Measurements from ENCODE around the gene RNF34.

RNF34 gene

GRCh38 chr12:121439715-121440114 is 39.8 kb downstream of the RNF34 start:
- no peak for DNase-seq (ENCODE audit: low spot score)

GRCh38 chr12:121440768-121441167 is 40.9 kb downstream of the RNF34 start:
- no peak for DNase-seq (ENCODE audit: low spot score)

GRCh38 chr12:121441555-121441954 is 41.6 kb downstream of the RNF34 start:
- DNase-seq (ENCODE audit: low spot score), result no peak

- no peak for DNase-seq (ENCODE audit: low spot score)
Observed at GRCh38 chr12:121442028-121442948, 42.4 kb downstream of the RNF34 start.

- DNase-seq (ENCODE audit: low spot score), result peak; percentile 64
Observed at GRCh38 chr12:121443193-121443870, 43.4 kb downstream of the RNF34 start.

DNA sequence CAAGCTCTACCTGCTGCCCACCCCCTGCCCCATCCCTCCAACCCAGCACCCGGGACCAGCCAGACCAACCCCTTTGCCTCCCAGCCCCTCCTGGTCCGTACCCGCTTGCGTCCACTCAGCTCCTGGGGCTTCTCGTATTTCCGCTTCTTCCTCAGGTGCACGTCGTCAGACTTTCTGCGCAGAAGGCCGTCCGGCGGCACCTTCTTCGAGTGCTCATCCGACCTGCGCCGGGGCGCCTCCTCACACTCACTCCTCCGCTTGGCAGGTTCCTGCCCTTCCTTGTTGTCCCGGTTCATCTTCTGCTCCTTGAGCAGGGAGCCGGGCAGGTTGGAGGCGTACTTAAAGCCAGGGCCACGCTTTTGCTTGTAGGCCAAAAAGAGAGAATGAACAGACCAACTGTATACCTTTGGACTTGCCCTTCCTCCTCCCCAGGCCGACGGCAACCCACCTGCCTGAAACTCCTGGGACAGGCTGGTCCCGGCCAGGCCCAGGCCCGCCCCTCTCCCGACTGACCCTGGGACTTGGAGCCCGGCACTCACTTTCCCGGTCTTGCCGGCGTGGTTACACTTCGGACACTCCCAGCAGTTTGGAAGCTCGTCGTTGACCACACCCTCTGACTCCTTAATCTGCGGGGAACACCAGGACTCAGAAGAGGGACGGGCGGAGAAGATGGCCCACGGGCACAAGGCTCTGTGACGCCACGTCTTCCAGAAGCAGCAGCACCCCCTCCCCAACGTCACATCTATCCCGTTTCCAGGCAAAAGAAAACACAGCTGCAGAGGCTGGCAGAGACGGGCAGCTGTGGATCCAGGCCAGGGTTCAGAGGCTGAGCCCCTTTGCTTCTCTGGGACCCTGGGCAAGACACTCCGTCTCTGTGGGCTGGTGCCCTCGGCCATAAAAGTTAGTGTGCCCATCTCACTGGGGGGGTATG is 44.3 kb downstream of the RNF34 start:
- no peak for DNase-seq (ENCODE audit: low spot score)

DNA sequence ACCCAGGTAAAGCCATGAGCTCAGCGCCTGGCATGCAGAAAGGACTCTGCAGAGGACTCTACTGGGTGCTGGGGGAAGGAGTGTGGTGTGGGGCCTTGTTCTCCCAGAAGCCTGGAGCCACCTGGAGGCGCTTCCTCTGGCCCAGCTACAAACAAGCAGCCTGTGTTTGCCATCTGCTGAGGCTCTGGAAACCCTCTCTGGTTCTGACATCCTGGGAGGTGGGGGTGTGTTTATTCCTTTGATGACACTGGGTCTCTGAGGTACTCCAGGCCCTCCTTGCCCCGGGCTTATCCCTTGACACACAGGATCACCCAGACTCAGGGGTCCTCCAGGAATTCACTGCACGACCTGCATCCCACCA is 44.9 kb downstream of the RNF34 start:
- no peak for DNase-seq (ENCODE audit: low spot score)

GRCh38 chr12:121446750-121447149 is 46.8 kb downstream of the RNF34 start:
- DNase-seq (ENCODE audit: low spot score), result no peak

GRCh38 chr12:121448771-121449315 is 48.9 kb downstream of the RNF34 start:
- DNase-seq (ENCODE audit: low spot score), result no peak

DNA sequence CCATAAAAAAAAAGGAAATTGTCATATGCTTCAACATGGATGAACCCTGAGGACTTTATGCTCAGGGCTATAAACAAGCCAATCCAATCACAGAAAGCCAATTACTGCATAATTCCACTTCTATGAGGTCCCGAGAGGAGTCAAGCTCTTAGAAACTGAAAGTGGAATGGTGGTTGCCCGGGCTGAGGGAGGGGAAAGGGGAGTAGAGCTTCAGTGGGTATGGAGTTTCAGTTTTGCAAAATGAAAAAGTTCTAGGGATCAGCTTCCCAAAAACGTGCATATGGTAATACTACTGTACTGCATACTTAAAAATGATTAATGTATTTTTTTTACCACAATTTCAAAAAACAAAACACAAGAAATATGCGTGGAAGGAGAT is 52.0 kb downstream of the RNF34 start:
- DNase-seq (ENCODE audit: low spot score), result no peak

DNA sequence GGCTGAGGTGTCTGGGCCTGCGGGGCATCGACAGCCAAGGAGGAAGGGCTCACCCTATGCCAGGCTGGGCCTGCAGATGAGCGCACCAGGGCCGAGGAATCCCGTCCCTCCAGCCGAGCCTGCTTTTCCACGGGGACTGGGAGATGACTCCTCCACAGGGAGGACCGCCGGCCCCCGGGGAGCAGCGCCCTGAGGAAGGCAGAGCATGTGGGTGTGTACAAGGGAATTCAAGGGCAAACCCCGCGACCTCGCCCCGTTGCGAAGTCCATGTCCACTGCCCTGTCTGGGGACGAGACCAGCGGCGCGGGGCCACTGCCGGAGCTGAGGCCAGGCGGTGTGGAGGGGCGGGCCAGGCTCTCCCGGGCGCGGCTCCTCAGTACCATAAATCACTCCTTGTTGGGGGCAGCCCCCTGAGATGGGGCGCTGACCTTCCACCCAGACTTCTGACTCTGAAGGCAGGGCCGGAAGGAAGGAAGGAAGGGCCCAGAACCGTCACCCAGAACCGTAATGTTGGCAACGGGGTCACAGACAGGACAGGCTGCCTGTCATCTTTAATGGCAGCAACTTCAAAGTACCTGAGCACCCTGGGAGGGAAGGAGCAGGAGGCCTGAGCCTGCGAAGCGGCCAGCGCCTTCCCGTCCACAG is 52.5 kb downstream of the RNF34 start:
- no peak for DNase-seq (ENCODE audit: low spot score)

GRCh38 chr12:121452985-121453360 is 53.1 kb downstream of the RNF34 start:
- DNase-seq (ENCODE audit: low spot score), result no peak

DNA sequence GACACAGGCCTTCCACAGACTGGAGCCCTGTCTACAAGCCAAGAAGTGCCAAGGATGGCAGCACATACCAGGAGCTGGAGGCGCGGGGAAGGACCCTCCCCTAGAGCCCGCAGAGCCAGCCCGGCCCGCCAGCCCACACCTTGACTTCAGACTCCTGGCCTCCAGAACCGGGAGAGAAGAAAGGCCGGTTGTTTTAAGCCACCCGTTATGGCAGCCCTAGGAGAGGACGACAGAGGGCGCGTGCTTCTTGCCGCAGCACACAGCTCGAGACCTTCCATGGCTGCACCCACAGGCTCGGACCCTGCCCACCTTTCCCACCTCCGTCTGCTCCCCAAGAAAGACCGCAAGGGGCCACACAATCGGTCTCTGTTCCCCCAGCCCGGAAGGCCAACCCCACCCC is 53.7 kb downstream of the RNF34 start:
- no peak for DNase-seq (ENCODE audit: low spot score)

- no peak for DNase-seq (ENCODE audit: low spot score)
Observed at GRCh38 chr12:121454921-121455320, 55.0 kb downstream of the RNF34 start.

DNA sequence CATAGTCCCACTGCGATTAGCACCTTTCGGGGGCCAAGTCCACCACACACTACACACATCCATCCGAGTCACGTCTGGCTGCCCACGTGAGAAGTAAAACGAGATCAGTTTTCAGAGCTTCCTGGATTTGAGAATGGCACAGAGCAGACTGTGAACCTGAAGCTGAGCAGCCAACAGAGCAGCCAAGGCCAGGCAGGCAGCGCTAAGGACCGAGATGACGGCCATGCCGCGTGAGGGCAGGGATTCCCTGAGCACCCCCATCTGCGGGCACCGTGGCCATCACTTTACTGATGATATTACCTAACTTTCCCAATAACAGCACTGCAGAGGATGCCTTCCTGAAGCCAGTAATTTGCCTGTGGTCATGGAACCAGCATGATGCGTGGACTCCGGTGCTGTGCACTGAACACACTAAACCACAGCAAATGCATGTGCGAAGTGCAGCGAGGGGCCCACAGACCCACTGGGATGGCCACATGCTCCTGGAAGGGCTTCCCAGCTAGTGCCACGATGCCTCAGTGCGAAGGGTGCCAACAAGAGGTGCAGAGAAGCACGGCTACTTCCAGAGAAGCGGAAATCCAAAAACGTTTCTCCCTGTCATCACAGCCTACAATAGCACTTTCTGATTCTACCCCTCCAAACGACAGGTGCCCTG is 56.0 kb downstream of the RNF34 start:
- DNase-seq (ENCODE audit: low spot score), result no peak

DNA sequence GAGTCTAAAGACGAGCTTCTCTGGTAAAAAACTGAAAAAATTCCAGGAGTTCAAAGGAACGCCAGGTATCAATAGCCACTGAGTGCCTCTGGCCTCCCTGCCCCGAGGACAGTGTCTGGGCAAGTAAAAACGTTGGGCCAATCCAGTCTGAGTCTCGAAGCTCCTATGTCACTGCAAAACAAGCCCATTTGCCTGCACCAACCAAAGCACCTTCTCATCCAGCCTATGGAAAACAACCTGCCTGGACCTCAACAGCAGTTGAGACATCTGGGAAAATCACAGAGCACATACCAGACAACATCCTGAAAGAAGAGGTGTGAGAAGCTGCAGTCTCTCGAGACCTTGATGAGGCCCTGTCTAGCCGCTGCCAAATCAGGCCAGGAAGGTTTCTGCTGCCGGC is 56.6 kb downstream of the RNF34 start:
- no peak for DNase-seq (ENCODE audit: low spot score)

DNA sequence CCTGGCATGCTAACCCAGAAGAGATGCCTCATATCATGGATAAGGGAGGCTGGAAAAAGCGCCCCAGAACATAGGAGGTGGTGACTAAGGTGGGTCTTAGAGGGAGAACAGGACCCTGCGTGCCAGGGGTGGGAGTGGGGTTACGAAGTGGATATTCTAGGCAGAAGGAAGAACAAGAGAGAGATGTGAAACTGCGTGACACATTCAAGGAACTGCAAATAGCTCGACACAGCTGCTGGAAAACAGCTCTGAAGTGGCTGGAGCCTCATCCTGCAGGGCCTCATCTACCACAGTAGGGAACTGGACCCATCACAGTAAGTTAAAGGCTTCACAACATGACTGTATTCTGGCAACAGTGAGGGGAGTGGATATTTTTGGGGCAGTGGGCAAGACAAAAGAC is 61.1 kb downstream of the RNF34 start:
- DNase-seq (ENCODE audit: low spot score), result no peak

DNA sequence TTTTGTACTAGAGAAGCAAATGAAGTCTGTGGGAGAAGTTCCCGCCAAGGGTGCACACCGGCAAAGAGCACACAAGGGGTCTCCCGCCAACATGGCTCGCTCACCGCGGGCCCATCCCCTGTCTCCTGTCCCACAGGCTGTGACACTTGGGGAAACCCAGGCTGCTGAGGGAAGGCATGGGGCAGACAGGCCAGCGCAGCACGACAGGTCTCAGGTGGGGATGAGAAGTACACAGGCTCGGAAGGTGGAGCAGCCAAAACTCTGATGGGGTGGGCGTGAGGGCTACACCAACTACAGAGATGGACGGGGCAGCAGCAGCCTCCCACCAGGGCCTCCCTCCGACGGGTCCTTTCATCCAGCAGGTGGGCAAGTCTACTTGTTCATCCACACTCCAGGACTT is 64.4 kb downstream of the RNF34 start:
- no peak for DNase-seq (ENCODE audit: low spot score)

- peak; percentile 15 for DNase-seq (ENCODE audit: low spot score)
Observed at GRCh38 chr12:121465921-121466793, 66.2 kb downstream of the RNF34 start.
